Activated CD8-positive, alpha-beta memory T cell treated with anti-CD3 and anti-CD28 coated beads, Interleukin-2, amount 50 U/mL, for 24 hours (primary cell): ENCODE measurements around the gene RUNX2.

Experiments
- DNase-seq: peaks from one replicate; pipeline ENCODE4 v3.0.0-alpha.2; 2020; ENCODE audit errors: extremely low read depth

The RUNX2 gene

DNA sequence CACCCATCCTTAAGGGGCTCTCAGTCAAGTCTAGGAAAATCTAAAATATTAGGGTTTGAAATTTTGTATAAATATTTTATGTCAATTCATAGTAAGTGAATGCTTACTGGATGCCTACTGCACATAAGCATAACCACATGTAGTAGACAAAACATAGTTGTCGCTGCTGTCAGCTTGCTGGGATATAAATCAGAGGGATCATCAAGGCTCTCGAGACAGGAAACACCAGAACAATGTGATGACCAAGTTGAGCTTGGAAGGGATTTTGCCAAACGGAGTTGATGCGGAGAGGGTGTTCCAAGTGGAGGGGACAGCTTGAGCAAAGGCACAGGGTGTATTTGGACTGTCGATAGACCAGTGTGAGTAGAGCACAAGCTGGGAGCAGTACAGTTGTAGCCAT is 155.4 kb downstream of the RUNX2 start:
- DNase-seq: no peak

DNA sequence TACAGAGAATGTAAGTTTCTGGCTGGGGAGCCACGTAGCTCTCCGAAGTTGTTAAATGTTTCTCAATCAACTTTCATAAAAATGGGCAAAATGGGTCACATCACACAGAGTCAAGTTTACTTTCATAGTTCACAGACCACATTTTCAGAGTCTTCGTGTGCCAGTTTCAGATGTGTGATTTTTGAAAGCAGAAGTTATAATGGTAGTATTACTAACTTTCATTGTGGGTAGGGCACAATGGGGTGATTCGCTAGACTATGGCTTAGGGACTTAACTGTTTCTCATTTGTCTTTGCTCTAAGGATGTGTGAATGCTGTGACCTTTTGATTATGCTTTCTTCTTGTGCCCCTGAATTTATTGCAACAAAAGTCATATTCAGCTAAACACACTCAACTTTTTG is 158.6 kb downstream of the RUNX2 start:
- no peak for DNase-seq

DNA sequence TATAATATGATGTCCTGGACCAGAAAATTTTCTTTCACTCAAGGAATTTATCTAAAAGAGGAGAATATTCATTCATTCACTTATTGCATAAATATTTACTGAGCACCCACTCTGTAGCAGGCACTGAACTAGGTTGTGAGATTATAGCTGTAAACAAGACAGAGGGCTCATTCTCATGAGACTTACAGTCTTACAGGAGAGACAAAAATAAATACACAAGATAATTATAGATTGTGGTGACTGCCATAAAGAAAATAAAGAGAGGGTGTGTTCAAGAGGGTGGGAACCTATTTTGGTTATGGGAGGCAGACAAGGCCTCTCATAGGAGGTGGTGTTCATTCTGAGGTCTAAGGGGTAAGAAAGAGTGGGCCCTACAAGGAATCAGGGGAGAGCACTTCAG is 159.5 kb downstream of the RUNX2 start:
- DNase-seq: no peak

DNA sequence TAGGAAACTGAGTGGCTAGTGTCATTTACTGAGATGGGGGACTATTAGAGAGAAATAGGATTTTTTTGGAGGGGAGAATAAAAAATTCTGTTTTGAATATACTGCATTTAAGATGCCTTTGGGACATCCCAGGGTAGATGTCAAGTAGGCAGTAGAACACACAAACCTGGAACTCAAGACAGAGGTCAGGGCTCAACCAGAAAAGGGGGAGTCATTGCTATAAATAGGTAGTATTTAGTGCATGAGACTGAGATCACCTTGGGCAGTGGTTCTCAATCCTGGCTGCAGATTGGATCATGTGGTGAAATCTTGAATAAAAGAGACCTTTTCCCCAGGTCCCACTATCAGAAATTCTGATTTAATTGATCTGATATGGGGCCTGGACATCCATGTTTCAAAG is 160.1 kb downstream of the RUNX2 start:
- no peak for DNase-seq

DNA sequence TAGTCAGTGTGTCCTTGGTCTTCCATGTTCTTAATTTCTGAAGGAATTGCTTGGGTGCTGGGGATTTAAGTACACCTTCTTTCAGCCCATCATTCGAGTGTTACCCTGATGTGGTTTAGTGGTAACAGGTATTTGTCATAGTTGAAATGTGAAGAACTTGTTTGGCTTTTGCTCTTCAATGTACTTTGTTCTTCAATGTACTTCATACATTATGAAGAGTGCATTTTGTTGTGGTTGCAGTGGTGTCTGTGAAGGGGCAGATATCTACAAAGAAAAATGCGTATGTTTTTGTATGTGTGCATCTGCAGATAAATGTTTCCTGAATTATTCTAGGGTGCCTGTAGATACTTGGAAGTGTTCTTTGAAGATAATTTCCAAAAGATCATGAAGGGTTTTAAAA is 160.8 kb downstream of the RUNX2 start:
- DNase-seq: no peak

DNA sequence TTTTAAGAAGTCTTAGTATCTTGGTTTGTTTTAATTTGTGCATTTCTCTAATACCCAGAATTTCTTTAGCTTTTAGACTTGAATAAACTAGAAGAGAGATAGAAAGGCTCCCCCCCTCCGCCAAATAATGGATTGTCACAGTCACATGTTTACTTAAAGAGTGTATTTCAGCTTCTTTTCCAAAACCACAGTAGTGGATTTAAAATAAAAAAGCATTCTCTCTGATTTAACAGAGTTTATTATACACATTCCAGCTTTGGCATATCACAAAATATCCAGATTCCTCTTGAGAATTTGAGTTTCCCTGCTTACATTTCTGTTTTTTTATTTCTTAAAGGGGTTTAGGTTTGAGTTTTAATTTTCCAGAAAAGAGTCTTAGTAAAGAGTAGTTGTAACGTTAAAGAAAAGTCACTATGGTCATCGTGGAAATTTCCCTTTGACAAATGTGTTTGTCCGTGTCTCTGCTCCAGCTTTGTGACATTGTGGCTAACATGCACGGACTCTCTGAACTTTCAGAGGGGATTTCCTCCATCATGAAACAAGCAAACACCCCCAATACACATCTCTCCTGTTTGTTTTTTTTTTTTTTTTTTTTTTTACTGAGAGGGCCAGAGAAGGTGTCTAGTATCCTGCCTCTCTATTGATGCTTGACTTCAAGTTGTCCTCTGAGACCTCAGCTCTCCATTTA is 163.1 kb downstream of the RUNX2 start:
- no peak for DNase-seq

DNA sequence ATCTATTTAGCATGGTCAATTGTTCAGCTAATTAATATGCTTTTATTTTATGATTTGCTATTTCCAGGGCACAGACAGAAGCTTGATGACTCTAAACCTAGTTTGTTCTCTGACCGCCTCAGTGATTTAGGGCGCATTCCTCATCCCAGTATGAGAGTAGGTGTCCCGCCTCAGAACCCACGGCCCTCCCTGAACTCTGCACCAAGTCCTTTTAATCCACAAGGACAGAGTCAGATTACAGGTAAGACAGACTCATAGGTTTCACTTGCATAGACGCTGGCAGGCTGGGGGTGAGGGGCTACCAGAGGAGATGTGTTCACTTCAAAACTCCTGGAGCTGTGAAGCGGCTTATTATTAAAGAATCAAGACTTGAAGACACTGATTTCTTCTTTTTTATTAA is 163.7 kb downstream of the RUNX2 start:
- no peak for DNase-seq

DNA sequence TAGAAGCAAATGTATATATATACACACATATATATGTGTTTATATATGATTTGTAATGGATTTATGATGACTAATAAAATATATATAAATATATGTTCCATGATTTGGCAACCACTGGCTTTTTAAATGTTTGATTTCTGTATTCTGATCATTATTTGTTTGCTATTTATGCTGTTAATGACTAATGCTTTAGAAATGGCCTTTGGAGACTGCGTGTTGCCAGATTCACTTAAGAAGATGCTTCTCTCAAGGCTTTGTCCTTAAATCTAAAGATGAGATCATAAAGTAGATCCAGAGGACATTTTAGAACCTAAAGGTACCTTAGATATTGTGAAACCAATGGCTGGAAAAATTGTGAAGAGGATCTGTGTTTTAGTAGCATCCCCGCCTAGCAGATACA is 165.6 kb downstream of the RUNX2 start:
- no peak for DNase-seq

DNA sequence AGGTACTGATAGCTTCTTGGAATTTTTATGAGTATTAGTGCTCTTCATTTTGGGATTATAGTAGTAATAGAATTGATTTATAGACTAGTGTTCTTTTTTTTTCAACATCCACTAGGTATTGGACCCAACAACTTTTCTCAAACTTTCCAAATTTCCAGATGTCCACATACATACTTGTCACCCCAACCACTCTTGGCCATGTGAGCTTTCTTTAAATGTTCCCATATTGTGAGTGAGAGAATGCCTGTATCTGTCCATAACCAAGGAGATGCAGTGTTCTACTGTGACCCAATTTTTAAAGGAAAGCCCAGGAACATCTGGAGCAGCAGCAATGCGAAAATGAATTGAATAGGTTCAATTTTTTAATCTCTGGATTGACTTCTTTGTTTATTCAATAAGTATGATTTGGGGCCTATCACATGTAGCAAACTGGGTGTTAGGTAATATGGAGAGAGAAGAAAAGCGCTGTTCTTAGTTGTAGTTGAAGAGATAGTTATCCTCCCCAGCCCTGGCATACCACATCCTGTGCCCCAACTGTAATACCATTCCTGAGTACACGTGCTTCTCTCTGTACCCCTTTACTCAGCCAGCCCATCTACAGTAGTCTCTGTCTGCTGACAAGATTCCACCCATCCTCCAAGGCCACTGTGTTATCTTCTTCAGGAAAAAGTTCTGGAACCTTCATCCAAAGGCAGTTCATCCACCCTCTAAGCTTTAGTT is 166.4 kb downstream of the RUNX2 start:
- DNase-seq: no peak

DNA sequence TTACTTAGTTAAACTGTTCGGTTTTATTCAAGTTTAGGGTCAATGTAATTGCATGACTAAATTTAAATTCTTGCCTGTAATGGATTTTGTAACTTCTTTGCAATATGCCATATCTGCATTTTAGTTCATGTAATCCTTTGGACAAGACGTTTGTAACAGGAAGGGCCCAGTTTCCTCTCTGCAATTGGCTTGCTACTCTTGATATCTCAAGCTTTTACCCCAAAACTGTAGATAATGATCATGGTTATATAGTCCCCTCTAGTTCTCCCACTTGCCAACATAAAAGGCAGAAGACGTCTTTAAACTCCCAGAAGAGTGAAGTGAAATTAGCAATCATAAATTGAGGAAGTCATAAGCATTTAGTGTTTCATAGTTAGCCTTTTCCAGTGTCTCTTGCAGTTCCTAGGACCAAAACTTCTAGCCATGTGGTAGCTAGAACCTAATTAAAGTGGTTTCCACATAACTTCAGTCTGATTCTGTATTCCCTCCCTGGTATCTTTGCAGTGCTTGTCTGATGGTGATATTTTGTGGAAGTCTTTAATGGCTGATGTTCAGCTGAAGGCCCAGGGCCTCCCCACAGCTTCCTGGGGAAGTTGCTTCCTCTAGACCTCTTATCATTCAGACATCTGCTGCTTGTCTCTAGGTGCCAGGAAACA is 167.4 kb downstream of the RUNX2 start:
- no peak for DNase-seq

DNA sequence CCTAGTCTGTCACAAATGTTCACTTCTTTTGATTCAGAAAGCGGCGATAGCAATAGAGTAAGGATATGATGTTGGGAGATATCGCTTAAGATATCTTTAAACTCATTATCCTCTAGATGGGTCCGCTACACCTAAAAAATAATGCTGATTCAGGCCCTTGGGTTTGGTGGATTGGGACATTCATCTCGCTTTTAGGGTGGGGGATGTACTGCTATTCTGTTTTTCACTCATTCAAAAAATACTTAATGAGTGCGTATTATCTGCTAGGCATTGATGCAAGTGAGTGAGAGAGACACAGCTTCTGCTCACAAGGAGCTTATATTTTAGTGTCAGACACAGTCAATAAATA is 167.9 kb downstream of the RUNX2 start:
- no peak for DNase-seq

DNA sequence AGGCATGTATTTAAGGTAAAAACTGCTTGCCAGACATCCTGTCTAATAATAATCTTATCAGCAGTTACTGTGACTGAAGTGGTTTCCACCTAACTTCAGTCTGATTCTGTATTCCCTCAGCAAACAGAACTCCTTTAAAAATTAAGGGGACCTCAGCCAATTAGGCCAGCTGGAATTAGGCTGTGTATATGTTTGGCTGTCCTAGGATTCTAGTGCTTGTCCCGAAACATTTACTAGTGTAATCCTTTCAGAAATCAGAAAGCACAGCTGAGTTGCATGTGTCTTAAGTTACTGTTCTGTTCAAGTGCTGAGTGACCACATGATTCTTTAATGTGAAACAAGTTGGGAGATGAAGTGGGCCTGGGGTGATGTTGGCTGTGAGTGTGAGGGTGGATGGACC is 170.5 kb downstream of the RUNX2 start:
- no peak for DNase-seq

DNA sequence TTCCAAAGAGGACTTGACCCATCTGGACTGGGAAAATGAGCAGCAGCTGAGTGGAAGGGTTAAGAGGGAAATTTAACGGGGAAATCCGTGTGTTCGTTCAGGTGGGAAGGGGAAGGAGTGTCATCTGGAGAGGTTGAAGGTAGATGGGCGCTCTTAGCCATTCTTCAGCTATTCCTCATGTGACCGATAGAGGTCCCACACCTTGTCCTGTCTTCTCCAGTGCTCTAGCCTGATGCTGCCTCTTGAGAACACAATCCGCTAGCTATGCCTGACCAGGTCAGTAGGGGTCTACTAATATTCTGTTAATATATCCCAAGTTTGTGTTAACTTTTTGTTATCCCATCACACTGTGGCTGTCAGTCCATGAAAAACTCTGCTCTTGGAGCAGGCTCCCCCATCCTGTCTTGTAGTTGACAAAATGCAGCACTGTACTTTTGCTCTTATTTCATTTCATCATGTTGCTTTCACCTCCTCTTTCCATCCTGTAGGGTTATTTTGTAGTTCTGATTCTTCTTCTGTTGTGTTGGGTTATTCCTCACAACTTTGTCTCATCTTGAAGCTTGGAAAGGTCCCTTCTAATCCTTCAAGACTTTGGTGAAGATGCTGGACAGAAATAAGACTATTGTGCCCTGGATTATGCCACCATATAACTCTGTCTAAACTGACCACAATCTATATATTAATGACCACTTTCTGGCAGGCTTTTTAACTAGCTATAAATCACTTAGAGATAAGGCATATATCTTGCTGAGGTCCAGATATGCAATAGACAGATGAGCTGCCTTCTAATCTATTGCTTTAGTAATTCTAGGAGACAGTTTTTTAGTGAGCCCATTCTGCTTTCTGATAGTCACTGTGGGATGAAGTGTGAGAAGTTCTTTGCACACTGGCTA is 173.0 kb downstream of the RUNX2 start:
- no peak for DNase-seq

DNA sequence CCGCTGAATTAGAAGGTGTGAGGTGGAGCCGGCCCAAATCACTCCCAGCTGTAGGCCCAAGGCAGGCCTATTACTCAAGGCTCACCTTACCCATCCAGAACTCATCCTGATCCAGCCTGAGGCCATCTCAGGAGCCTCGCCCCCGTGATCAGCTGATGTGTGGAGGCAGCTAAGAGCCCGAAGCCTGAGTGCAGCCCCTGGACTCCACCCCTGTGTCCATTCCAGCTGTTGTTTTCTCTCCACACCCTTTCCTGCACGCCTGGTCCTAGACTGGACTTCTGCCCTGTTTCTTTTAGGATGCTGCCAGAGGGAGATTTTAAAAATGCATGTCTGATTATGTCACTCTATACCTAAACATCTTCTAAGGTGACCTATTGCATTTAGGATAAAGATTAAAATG is 174.3 kb downstream of the RUNX2 start:
- no peak for DNase-seq

DNA sequence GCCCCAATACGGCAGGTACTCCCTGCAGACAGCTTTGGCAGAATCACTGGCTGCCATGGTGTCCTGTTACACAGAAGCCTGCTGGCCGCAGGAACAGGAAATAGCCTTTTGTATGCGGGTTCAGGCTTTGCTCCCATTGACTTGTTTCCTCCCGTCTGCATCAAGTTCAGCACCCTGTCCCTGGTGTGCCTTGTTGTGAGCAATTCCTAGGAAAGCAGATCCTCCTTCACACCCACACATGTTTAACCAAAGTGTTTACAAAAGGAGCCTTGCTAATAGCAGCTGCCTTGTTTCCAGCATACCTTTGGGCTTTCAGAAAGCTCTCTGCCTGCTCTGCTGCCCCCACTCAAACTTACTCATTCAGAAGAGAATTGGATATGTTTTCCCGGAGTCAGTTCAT is 176.8 kb downstream of the RUNX2 start:
- no peak for DNase-seq

DNA sequence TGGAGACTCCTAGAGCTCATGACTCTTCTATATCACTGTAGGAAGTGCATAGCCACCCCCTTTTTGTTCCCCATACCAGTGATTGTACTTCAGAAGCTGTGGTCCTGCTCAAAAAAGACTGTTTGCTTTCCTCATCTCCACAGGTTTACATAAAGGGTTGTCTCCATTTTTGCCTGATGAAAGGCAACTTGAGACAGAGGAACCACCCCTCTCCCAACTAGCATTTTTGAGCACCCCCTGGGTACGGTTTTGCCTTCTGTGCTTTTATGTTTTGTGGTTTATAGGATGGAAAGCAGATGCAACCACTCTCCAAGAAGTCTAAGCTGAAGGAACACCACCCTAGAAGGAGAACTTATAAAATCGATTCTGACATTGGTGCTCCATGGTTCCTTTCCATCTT is 177.3 kb downstream of the RUNX2 start:
- no peak for DNase-seq

DNA sequence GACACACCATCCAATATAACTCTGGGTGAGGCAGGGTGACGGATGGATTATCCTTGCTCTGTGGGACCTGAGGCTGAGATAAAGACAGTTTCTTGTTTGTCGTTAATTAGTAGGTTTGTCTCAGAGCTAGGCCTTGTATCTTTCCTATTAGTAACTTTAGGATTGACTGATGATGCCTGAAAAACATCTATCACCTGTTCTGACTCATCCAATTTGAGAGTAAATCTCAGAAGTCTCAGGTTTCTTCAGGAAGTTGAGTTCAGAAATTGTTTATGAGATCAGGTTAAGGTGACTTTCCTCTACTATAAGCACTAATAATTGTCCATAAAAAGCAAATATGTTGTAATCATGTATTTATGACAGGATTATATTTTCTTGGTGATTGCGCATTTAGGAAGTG is 179.1 kb downstream of the RUNX2 start:
- DNase-seq: no peak

DNA sequence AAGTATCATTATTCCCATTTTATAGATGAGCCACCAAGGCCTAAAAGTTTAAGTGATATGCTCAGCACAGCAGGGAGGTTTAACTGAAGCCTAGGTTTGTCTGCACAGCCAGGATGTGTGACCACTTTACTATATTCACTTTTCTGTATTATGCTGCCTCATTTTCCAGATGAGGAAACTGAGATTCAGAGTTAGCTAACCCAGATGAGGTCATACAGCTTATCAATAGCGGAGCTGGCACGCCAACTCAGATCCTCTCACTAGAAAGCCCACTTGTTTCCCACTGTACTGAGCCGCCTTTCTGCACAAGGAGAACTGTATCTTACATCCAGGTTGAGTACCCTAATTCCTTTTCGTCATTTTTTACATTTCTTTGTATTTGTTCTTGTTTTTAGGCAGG is 181.3 kb downstream of the RUNX2 start:
- DNase-seq: no peak

DNA sequence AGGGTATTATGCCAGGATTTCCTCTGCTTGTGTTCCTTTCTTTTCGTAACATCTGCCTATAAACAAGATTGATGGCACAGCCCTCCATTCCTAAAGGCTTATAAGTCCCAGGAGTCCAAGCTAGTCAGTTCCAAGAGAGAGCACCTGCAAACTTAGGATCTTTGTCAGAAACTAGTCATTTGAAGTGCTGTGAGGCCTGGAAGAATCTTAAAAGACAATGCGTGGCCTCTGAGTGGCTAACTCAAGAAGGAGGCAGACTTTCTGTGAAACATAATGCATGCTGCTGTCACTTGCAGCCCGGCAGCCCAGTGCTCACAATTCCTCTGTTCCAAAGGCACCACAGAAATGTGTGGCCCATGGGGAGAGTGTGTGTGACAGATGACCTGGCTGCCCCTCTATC is 184.6 kb downstream of the RUNX2 start:
- no peak for DNase-seq

DNA sequence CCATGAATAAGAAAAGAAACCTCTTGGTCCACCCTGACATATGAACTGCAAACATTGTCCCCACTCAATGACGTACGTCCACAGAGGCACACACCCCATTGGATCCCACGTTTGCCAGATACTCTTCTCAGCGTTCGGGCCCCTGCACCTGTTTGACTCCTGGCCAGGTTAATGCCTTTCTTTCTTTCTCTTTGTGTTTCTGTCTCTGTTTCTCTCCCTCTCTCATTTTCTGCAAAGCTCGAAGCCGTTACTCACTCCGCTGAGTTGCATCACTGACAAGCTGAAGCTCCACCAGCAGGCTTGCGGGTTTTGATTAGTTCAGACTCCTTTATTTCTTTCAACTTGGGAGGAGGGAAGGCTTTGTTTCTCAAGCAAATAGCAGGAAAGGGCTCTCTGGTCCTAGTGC is 185.1 kb downstream of the RUNX2 start:
- no peak for DNase-seq

DNA sequence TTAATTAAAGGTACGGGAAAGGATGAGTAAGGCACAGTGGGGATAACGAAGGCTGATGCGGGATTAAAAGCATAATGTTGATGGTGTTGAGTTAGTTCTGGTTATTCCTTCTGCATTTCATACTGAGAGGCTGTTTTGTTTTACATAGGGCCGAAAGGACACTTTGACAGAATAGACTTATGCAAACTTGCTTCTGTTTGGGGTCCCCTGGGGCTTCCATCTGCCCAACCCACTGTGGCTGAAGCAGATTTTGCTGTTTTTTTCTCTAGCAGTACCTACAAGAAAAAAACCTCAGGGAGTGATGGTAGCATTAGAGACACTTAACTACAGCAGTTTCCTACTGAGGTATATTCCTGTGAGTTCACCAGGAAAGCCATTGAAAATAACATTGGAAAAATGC is 185.7 kb downstream of the RUNX2 start:
- DNase-seq: no peak

DNA sequence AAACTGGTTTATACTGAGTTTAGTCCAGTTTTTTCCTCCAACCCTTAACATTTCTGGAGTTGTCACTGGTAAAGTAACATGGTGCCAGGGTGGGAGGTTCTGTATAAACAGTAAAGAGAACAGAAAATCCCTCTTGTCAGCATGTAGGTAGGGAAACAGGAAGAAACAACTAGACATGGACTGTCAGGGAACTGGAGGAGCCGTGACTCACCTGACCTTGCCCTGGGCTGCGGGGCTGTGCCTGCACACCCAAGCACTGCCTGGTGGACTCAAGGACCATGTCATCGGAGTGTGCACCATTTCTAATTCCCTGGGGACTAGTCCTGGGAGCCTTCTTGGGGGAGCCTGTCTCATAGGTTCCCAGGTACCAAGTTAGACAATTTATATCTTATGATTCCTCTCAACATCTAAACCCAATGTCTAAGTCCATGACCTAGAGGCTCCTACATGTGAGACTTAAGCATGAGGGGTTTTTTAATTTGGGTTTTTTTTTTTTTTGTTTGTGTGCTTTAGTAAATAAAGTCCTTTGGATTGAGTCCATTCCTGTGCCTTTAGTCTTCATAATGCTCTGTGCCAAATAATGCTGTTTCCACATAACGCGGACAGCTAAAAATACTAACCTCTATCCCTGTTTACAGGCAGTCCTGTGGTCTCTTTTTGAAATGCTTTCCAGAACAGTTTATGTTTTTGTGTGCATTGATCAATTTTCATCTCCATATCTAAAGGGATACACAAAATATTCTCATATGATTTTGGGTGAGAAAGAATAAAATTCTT is 186.5 kb downstream of the RUNX2 start:
- DNase-seq: no peak
